ENCODE results near the gene SPSB2.
"Not testable (repeated sequence)": the region's sequence is repeated elsewhere in the genome, so short reads cannot be mapped to it uniquely, and the experiment has no call there.

Gene SPSB2

GRCh38 chr12:6908141-6908540, 35.0 kb upstream of the SPSB2 start:
- H3K4me1 Mint-ChIP-seq; H3K27me3 Mint-ChIP-seq; H3K4me3 Mint-ChIP-seq; DNase-seq; H3K9me3 Mint-ChIP-seq; H3K36me3 Mint-ChIP-seq (ENCODE audit: low read depth); H3K27ac Mint-ChIP-seq; ATAC-seq: not testable (repeated sequence)

DNA sequence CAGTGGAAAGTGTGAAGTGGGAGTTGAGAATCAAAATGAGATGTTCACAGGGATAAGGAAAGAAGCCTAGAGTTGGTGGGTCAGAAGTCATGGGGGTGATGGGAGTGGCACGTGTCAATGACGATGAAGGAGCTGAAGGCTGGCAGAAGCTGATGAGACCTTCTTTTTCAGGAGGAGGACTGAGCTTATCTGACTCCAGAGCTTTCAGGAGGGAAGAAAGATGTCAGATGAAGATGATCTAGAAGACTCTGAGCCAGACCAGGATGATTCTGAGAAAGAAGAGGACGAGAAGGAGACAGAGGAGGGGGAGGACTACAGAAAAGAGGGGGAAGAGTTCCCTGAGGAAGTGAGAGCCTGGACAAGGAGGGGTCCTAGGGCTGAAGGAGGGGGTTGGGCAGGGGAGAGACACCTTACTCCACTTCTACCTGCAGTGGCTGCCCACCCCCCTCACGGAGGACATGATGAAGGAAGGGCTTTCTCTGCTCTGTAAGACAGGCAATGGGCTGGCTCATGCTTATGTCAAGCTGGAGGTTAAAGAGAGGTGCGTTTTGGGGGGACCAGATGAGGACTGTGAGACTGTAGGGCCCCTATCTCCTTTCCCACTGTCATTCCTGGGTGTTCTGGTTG, 32.4 kb upstream of the SPSB2 start:
- Mint-ChIP-seq H3K9me3 (no peaks in the 10 kb centered on the region), H3K36me3 (ENCODE audit: low read depth) (no peaks in the 10 kb centered on the region), H3K4me1 (peaks cover 2% of the 10 kb centered on the region), H3K27ac (no peak overlapping the region), H3K27me3 (no peaks in the 10 kb centered on the region), H3K4me3 (no peak overlapping the region)
- DNase-seq (no peak), ATAC-seq (no peak)

DNA sequence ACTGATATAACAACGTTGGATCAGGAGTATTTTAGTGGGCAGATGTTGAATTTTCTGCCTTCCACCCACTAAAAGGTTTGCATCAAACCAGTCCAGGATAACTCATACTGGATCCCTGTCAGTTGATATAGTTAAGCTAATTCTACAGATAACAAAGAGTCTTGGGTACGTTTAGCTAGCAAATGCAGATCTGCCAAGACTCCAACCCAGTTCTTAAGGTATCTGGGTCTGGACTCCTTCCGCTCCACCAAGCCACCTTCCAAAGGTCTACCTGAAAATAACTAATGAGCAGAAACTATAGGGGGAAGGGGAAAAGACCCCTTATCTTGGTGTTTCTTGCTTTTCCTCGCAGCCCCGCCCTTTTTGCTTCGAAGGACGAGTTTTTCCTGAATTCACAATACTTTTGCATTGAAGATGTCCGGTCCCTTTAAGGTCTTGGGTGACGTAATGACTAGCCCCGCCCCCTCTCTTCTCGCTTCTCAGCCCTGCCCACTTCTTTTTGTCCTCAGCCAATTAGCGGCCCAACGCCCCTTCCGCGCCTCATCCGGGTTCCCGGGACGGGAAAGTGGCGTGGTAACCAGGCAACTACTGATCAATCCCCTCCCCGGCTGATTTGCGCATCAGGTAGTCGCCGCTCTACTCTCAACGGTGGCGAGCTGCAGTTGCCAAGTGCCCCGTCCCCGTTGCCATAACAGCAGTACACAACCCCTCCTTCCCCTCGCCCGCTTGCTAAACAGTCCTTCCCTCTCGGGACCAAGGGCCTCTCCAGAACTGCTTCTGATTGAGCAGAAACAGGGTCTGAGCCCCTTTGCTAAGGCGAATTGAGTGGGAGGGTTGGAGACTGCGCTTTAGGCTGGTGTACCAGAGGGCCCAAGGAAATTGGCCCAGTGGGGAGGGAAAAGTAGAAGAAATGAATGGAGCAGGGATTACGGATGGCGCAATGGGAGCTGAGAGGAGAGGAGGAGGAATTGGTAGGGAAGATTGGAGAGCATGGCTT, 31.5 kb upstream of the SPSB2 start, which contains the start of gene LRRC23:
Gene LRRC23 (plus strand): TSS at position 543 of the 997 bp plus-strand sequence. CDS start 812 bp downstream, outside the sequence.
- DNase-seq, result peak; percentile 98
- H3K4me1 Mint-ChIP-seq, result peaks cover 10% of the 10 kb centered on the region
- H3K36me3 Mint-ChIP-seq (ENCODE audit: low read depth), result no peaks in the 10 kb centered on the region
- ATAC-seq, result peak; percentile 97
- no peaks in the 10 kb centered on the region for H3K27me3 Mint-ChIP-seq
- no peaks in the 10 kb centered on the region for H3K9me3 Mint-ChIP-seq
- H3K4me3 Mint-ChIP-seq, result no peak within 1 kb of the TSS
- H3K27ac Mint-ChIP-seq, result no peak within 1 kb of the TSS

- no peaks in the 10 kb centered on the region for H3K27me3 Mint-ChIP-seq
- H3K27ac Mint-ChIP-seq, result no peak overlapping the region
- DNase-seq, result no peak
- no peaks in the 10 kb centered on the region for H3K36me3 Mint-ChIP-seq (ENCODE audit: low read depth)
- peaks cover 12% of the 10 kb centered on the region for H3K4me1 Mint-ChIP-seq
- no peak for ATAC-seq
- no peaks in the 10 kb centered on the region for H3K9me3 Mint-ChIP-seq
- H3K4me3 Mint-ChIP-seq, result no peak overlapping the region
These were observed 30.6 kb upstream of the SPSB2 start for GRCh38 chr12:6903722-6904121.

- peaks cover 12% of the 10 kb centered on the region for H3K4me1 Mint-ChIP-seq
- no peak overlapping the region for H3K27ac Mint-ChIP-seq
- H3K27me3 Mint-ChIP-seq, result no peaks in the 10 kb centered on the region
- no peaks in the 10 kb centered on the region for H3K9me3 Mint-ChIP-seq
- H3K36me3 Mint-ChIP-seq (ENCODE audit: low read depth), result no peaks in the 10 kb centered on the region
- ATAC-seq (no peak), DNase-seq (no peak)
- H3K4me3 Mint-ChIP-seq, result no peak overlapping the region
These were observed 29.3 kb upstream of the SPSB2 start for GRCh38 chr12:6902448-6902847.

GRCh38 chr12:6899837-6900519, 26.9 kb upstream of the SPSB2 start:
- DNase-seq, result peak; percentile 33
- H3K27ac Mint-ChIP-seq, result no peak overlapping the region

GRCh38 chr12:6899427-6899826, 26.3 kb upstream of the SPSB2 start:
- no peak for ATAC-seq
- no peaks in the 10 kb centered on the region for H3K9me3 Mint-ChIP-seq
- DNase-seq, result no peak
- H3K4me3 Mint-ChIP-seq, result no peak overlapping the region
- no peak overlapping the region for H3K27ac Mint-ChIP-seq
- no peaks in the 10 kb centered on the region for H3K36me3 Mint-ChIP-seq (ENCODE audit: low read depth)
- no peaks in the 10 kb centered on the region for H3K27me3 Mint-ChIP-seq
- H3K4me1 Mint-ChIP-seq, result peaks cover 12% of the 10 kb centered on the region

More at GRCh38 chr12:6899837-6900519, 26.9 kb upstream of the SPSB2 start:
- H3K9me3 Mint-ChIP-seq, result no peaks in the 10 kb centered on the region
- no peak overlapping the region for H3K4me3 Mint-ChIP-seq
- no peak for ATAC-seq
- H3K4me1 Mint-ChIP-seq, result peaks cover 12% of the 10 kb centered on the region
- H3K27me3 Mint-ChIP-seq, result no peaks in the 10 kb centered on the region
- H3K36me3 Mint-ChIP-seq (ENCODE audit: low read depth), result no peaks in the 10 kb centered on the region

DNA sequence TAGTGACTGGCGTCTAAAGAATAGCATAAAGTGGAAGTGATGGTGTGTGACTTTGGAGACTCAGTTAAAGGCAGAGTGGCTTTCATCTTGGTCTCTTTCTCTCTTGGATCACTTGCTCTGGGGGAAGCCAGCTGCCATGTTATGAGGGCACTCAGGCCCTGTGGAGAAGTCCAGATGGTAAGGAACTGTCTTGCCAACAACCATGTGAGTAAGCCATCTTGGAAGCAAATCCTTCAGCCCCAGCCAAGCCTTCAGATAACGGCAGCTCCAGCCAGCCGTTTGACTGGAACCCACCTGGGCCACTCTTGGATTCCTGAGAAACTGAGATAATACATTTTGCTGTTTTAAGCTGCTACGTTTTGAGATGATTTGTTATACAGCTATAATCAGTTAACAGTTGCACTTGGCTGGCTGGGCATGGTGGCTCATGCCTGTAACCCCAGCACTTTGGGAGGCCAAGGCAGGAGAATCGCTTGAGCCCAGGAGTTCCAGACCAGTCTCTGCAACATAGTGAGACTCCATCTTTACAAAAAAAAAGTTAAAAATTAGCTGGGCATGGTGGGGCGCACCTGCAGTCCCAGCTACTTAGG, 23.8 kb upstream of the SPSB2 start:
- no peak overlapping the region for H3K27ac Mint-ChIP-seq
- DNase-seq (no peak), ATAC-seq (no peak)
- H3K36me3 Mint-ChIP-seq (ENCODE audit: low read depth), result no peaks in the 10 kb centered on the region
- no peaks in the 10 kb centered on the region for H3K9me3 Mint-ChIP-seq
- peaks cover 12% of the 10 kb centered on the region for H3K4me1 Mint-ChIP-seq
- no peaks in the 10 kb centered on the region for H3K27me3 Mint-ChIP-seq
- H3K4me3 Mint-ChIP-seq, result no peak overlapping the region

GRCh38 chr12:6894321-6894720, 21.2 kb upstream of the SPSB2 start:
- H3K27ac Mint-ChIP-seq, result no peak overlapping the region
- no peaks in the 10 kb centered on the region for H3K27me3 Mint-ChIP-seq
- H3K9me3 Mint-ChIP-seq, result no peaks in the 10 kb centered on the region
- H3K4me1 Mint-ChIP-seq, result peaks cover 19% of the 10 kb centered on the region
- H3K36me3 Mint-ChIP-seq (ENCODE audit: low read depth), result no peaks in the 10 kb centered on the region
- H3K4me3 Mint-ChIP-seq, result no peak overlapping the region
- ATAC-seq (no peak), DNase-seq (no peak)

GRCh38 chr12:6892683-6893082, 19.6 kb upstream of the SPSB2 start:
- not testable (repeated sequence) for H3K27me3 Mint-ChIP-seq; H3K9me3 Mint-ChIP-seq; H3K36me3 Mint-ChIP-seq (ENCODE audit: low read depth); H3K27ac Mint-ChIP-seq; ATAC-seq; DNase-seq
- Mint-ChIP-seq H3K4me1 (peaks cover 19% of the 10 kb centered on the region), H3K4me3 (peak overlapping the region; percentile 82)

DNA sequence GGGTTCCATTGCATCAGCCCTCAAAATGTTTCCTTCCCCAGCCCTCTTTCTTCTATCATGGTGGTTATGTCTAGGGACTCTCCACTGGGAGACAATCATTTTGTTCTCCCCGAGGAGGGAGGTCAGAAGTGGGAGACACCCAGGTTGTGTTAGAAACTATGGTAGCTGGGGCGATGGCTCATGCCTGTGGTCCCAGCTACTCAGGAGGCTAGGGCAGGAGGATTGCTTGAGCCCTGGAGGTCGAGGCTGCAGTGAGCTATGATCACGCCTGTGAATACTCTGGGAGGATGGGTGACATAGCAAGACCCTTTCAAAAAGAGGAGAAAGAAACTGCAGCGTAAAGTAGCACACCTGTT, 18.5 kb upstream of the SPSB2 start:
- DNase-seq, result peak; percentile 32
- peak overlapping the region; percentile 82 for H3K4me3 Mint-ChIP-seq
- no peaks in the 10 kb centered on the region for H3K27me3 Mint-ChIP-seq
- H3K36me3 Mint-ChIP-seq (ENCODE audit: low read depth), result no peaks in the 10 kb centered on the region
- peaks cover 19% of the 10 kb centered on the region for H3K4me1 Mint-ChIP-seq
- peak overlapping the region; percentile 89 for H3K27ac Mint-ChIP-seq
- peak; percentile 15 for ATAC-seq
- H3K9me3 Mint-ChIP-seq, result no peaks in the 10 kb centered on the region

DNA sequence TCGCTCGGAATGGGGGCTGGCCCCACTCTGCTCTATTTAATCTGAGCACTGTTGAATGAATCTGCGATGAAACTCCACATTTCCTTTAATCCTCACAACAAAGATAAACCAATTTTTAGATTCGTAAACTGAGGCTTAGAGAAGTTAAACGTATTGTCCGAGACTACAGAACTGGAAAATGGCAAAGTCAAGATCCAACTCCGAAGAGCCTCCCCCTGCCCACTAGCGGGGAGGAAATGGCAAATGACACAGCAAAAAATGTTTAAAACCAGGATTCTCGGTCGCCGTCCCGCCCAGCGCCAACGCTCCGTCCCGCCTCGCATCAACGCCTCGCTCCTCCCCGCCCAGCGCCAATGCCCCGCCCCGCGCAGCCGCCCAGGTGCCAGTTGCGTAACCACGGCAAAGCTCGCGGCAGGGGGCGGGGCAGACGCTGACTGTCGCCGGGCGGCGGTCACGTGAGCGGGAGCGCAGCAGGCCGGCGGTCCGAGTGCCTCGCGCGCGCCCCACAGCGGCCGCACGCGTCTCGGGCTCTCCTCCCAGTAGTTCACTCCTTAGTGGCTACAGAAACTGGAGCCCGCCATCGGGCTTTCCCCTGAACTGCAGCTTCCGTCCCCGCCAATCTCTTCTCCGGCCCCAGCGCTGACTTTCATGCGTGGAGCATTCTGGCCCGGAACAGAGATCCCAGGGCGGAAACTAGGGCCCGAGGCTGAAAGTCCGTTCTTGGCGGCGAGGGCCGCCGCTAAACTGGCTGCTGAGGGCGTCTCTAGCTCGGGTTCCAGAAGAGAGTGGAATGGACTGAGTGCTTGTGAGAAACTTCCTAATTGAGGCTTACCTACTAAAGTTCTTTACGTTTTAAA, 17.9 kb upstream of the SPSB2 start:
- no peaks in the 10 kb centered on the region for H3K36me3 Mint-ChIP-seq (ENCODE audit: low read depth)
- peak overlapping the region; percentile 95 for H3K27ac Mint-ChIP-seq
- peak; percentile 98 for ATAC-seq
- H3K9me3 Mint-ChIP-seq, result no peaks in the 10 kb centered on the region
- H3K4me1 Mint-ChIP-seq, result peaks cover 19% of the 10 kb centered on the region
- peak; percentile 100 for DNase-seq
- peak overlapping the region; percentile 82 for H3K4me3 Mint-ChIP-seq
- H3K27me3 Mint-ChIP-seq, result no peaks in the 10 kb centered on the region

DNA sequence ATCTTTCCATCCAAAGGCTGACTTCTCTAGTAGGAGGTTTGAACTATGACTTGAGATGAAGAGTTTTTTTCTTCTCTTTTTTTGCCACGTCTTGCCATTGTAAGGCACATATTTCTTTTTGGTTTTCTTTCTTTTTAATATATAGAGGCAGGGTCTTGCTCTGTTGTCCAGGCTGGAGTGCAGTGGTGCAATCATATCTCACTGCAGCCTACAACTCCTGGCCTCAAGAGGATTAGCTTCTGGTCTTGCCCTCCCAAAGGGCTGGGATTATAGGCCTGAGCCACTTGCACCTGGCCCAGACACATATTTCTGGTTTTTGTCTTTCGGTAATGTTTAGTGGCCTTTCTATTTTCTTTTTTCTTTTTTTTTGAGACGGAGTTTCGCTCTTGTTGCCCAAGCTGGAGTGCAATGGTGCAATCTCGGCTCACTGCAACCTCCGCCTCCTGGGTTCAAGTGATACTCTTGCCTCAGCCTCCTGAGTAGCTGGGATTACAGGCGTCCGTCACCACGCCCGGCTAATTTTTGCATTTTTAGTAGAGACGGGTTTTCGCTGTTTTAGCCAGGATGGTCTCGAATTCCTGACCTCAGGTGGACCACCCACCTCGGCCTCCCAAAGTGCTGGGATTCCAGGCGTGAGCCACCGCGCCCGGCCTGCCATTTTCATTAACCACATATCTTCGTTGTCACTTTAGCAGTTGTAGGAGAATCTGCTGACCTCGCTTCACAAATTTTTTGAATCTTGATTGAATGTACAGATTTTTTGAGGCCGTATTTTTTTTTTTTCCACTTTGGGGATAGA, 16.9 kb upstream of the SPSB2 start:
- not testable (repeated sequence) for H3K36me3 Mint-ChIP-seq (ENCODE audit: low read depth); H3K27me3 Mint-ChIP-seq; H3K9me3 Mint-ChIP-seq; DNase-seq; ATAC-seq
- Mint-ChIP-seq H3K4me1 (peaks cover 19% of the 10 kb centered on the region), H3K4me3 (peak overlapping the region; percentile 82), H3K27ac (peak overlapping the region; percentile 95)
